ENCODE measurements around the gene CCDC107.
"Not testable (repeated sequence)": the region's sequence is repeated elsewhere in the genome, so short reads cannot be mapped to it uniquely, and the experiment has no call there.

The CCDC107 gene

GRCh38 chr9:35637427-35637955, 20.6 kb upstream of the CCDC107 start:
- in situ Hi-C loops (cut with MboI; ENCODE audit: low sequenced_read_pairs): not testable (repeated sequence)

- in situ Hi-C loops (cut with MboI; ENCODE audit: low sequenced_read_pairs): not testable (repeated sequence)
These were observed 19.3 kb upstream of the CCDC107 start for GRCh38 chr9:35638751-35639150.

GRCh38 chr9:35639225-35639624, 18.9 kb upstream of the CCDC107 start:
- in situ Hi-C loops (cut with MboI; ENCODE audit: low sequenced_read_pairs): not testable (repeated sequence)

GRCh38 chr9:35639631-35640030, 18.5 kb upstream of the CCDC107 start:
- in situ Hi-C loops (cut with MboI; ENCODE audit: low sequenced_read_pairs): no loop called here

- in situ Hi-C loops (cut with MboI; ENCODE audit: low sequenced_read_pairs): not testable (repeated sequence)
These were observed 17.7 kb upstream of the CCDC107 start for GRCh38 chr9:35640431-35640830.

- in situ Hi-C loops (cut with MboI; ENCODE audit: low sequenced_read_pairs): not testable (repeated sequence)
These were observed 16.6 kb upstream of the CCDC107 start for GRCh38 chr9:35641478-35641877.

- in situ Hi-C loops (cut with MboI; ENCODE audit: low sequenced_read_pairs): no loop called here
These were observed 15.0 kb upstream of the CCDC107 start for GRCh38 chr9:35643046-35643445.

- in situ Hi-C loops (cut with MboI; ENCODE audit: low sequenced_read_pairs): not testable (repeated sequence)
These were observed 12.4 kb upstream of the CCDC107 start for GRCh38 chr9:35645736-35646135.

- in situ Hi-C loops (cut with MboI; ENCODE audit: low sequenced_read_pairs): no loop called here
These were observed 11.9 kb upstream of the CCDC107 start for GRCh38 chr9:35646153-35646532.

- in situ Hi-C loops (cut with MboI; ENCODE audit: low sequenced_read_pairs): no loop called here
These were observed 11.4 kb upstream of the CCDC107 start for GRCh38 chr9:35646533-35647265.

GRCh38 chr9:35649431-35650340, 8.4 kb upstream of the CCDC107 start:
- in situ Hi-C loops (cut with MboI; ENCODE audit: low sequenced_read_pairs): no loop called here

GRCh38 chr9:35650341-35651158, 7.5 kb upstream of the CCDC107 start, which contains the start of gene SIT1:
TSS of gene SIT1 (minus strand) at chr9:35650931. CDS start at chr9:35650853, 78 bp downstream.
- in situ Hi-C loops (cut with MboI; ENCODE audit: low sequenced_read_pairs): no loop called here

- in situ Hi-C loops (cut with MboI; ENCODE audit: low sequenced_read_pairs): no loop called here
These were observed 5.9 kb upstream of the CCDC107 start for GRCh38 chr9:35651956-35652828.

GRCh38 chr9:35652829-35653209, 5.3 kb upstream of the CCDC107 start:
- in situ Hi-C loops (cut with MboI; ENCODE audit: low sequenced_read_pairs): no loop called here

GRCh38 chr9:35653611-35654010, 4.5 kb upstream of the CCDC107 start:
- in situ Hi-C loops (cut with MboI; ENCODE audit: low sequenced_read_pairs): no loop called here

- in situ Hi-C loops (cut with MboI; ENCODE audit: low sequenced_read_pairs): no loop called here
These were observed 1.7 kb upstream of the CCDC107 start for GRCh38 chr9:35656348-35656747.

GRCh38 chr9:35656831-35657545, 1.1 kb upstream of the CCDC107 start:
- in situ Hi-C loops (cut with MboI; ENCODE audit: low sequenced_read_pairs): no loop called here

- in situ Hi-C loops (cut with MboI; ENCODE audit: low sequenced_read_pairs): no loop called here
These were observed 451 bp upstream of the CCDC107 start, which contains the start of gene RMRP for GRCh38 chr9:35657546-35658136. TSS of gene RMRP (minus strand) at chr9:35658019.

- in situ Hi-C loops (cut with MboI; ENCODE audit: low sequenced_read_pairs): no loop called here
These were observed 802 bp downstream of the CCDC107 start for GRCh38 chr9:35658968-35659220.

Measured in HL-60/S4 treated with phorbol 12-myristate 13-acetate at 8.2 ng/mL for 4 days and 3 days (cell line).